ENCODE measurements around the gene MRPS15. TPM values are rescaled to one million over a fixed set of nuclear protein-coding genes. Genes with fewer than 3 reads are reported as not detected.

The MRPS15 gene
- total and polyA plus RNA-seq, 10 donors = 31.2 to 94.3 (median 42.7) TPM

- no peak for DNase-seq
- no peaks in the 10 kb centered on the region for H3K27me3 ChIP-seq (replicated peaks in 1 of 7)
- no peak overlapping the region for H3K27ac ChIP-seq
- H3K9me3 ChIP-seq = no peaks in the 10 kb centered on the region
- intact Hi-C loops (cut with DNase I; ENCODE audit: low total_unique reads) = no loop called here
- TF ChIP-seq CTCF (IDR thresholded peaks at IDR 0.05 in 8 of 11, conservative IDR thresholded peaks at IDR 0.05 in 3 of 11) = no peak
- no peak for TF ChIP-seq POLR2A (IDR thresholded peaks at IDR 0.05)
- no peak for TF ChIP-seq POLR2AphosphoS5 (IDR thresholded peaks at IDR 0.05)
- peaks cover 0 to 50% (median 14%) of the 10 kb centered on the region in 6 donors for H3K4me1 ChIP-seq
- H3K36me3 ChIP-seq = no peaks in the 10 kb centered on the region
- H3K4me3 ChIP-seq = no peak overlapping the region
Measured at GRCh38 chr1:36447450-36447849, 16.7 kb downstream of the MRPS15 start.

- H3K9me3 ChIP-seq = no peaks in the 10 kb centered on the region
- TF ChIP-seq POLR2AphosphoS5 (IDR thresholded peaks at IDR 0.05) = no peak
- TF ChIP-seq POLR2A (IDR thresholded peaks at IDR 0.05) = no peak
- TF ChIP-seq CTCF (IDR thresholded peaks at IDR 0.05 in 8 of 11, conservative IDR thresholded peaks at IDR 0.05 in 3 of 11) = no peak
- peak overlapping the region in 4 of 8 donors; percentile 39 to 65 (median 46) for H3K27ac ChIP-seq
- no peaks in the 10 kb centered on the region for H3K36me3 ChIP-seq
- intact Hi-C loops (cut with DNase I; ENCODE audit: low total_unique reads) = no loop called here
- peak; percentile 11 for DNase-seq
- peak overlapping the region in 1 of 8 donors; percentile 3 for H3K4me3 ChIP-seq
- peaks cover 0 to 50% (median 14%) of the 10 kb centered on the region in 6 donors for H3K4me1 ChIP-seq
- no peaks in the 10 kb centered on the region for H3K27me3 ChIP-seq (replicated peaks in 1 of 7)
- WGBS, 5 donors = 23 to 49% (median 33%) methylated on average over 5 of the region's 5 CpGs
Measured at GRCh38 chr1:36446746-36447145, 17.4 kb downstream of the MRPS15 start.

GRCh38 chr1:36446271-36446670, 17.9 kb downstream of the MRPS15 start:
- H3K27ac ChIP-seq = peak overlapping the region in 4 of 8 donors; percentile 39 to 65 (median 46)
- peak; percentile 54 for DNase-seq
- TF ChIP-seq POLR2A (IDR thresholded peaks at IDR 0.05) (no peak), CTCF (IDR thresholded peaks at IDR 0.05 in 8 of 11, conservative IDR thresholded peaks at IDR 0.05 in 3 of 11) (peak in 6 of 11 experiments; percentile 13 to 41 (median 22))
- no peaks in the 10 kb centered on the region for H3K27me3 ChIP-seq (replicated peaks in 1 of 7)
- H3K9me3 ChIP-seq = no peaks in the 10 kb centered on the region
- peaks cover 0 to 46% (median 12%) of the 10 kb centered on the region in 6 donors for H3K4me1 ChIP-seq
- intact Hi-C loops (cut with DNase I; ENCODE audit: low total_unique reads) = no loop called here
- H3K36me3 ChIP-seq = no peaks in the 10 kb centered on the region
- peak overlapping the region in 1 of 8 donors; percentile 3 for H3K4me3 ChIP-seq
- 55 to 59% (median 57%) methylated on average over 8 of the region's 8 CpGs for WGBS, 5 donors

GRCh38 chr1:36443297-36443696, 20.9 kb downstream of the MRPS15 start:
- 63 to 89% (median 76%) methylated on average over 2 of the region's 2 CpGs for WGBS, 5 donors
- no peak overlapping the region for H3K4me3 ChIP-seq
- intact Hi-C loops (cut with DNase I; ENCODE audit: low total_unique reads) = no loop called here
- no peak for DNase-seq
- no peak overlapping the region for H3K27ac ChIP-seq
- H3K36me3 ChIP-seq = no peaks in the 10 kb centered on the region
- H3K27me3 ChIP-seq (replicated peaks in 1 of 7) = no peaks in the 10 kb centered on the region
- H3K4me1 ChIP-seq = peaks cover 0 to 16% (median 0%) of the 10 kb centered on the region in 6 donors
- TF ChIP-seq POLR2AphosphoS5 (IDR thresholded peaks at IDR 0.05) (no peak), CTCF (IDR thresholded peaks at IDR 0.05 in 8 of 11, conservative IDR thresholded peaks at IDR 0.05 in 3 of 11) (no peak), POLR2A (IDR thresholded peaks at IDR 0.05) (no peak)
- no peaks in the 10 kb centered on the region for H3K9me3 ChIP-seq

Measured in spleen (tissue), 11 donors.